ENCODE measurements around the gene PITPNB.

- TF ChIP-seq CTCF (optimal IDR thresholded peaks at IDR 0.05 in 1 of 3, IDR thresholded peaks at IDR 0.05 in 1 of 3, conservative IDR thresholded peaks at IDR 0.05 in 1 of 3; ENCODE audit: extremely low read depth in 1 of 3, insufficient read depth in 2 of 3, low read length in 3 of 3) = no peak
- TF ChIP-seq EZH2 (IDR thresholded peaks at IDR 0.05; ENCODE audit: low read length) = no peak
These were observed 43.1 kb downstream of the PITPNB start for GRCh38 chr22:27875951-27876350.

All from keratinocyte (primary cell).